ENCODE measurements around the gene KBTBD13. TPM values are rescaled to one million over a fixed set of nuclear protein-coding genes. Genes with fewer than 3 reads are reported as not detected.

The KBTBD13 gene
- total RNA-seq, 1 donor from 2014 or later = not detected

- Mint-ChIP-seq H3K36me3 (no peaks in the 10 kb centered on the region), H3K4me1 (peaks cover 66% of the 10 kb centered on the region), H3K27ac (no peak overlapping the region), H3K4me3 (no peak overlapping the region), H3K9me3 (no peaks in the 10 kb centered on the region), H3K27me3 (ENCODE audit: low read depth) (peaks cover 31% of the 10 kb centered on the region)
- no peak for TF ChIP-seq CTCF (IDR thresholded peaks at IDR 0.05; ENCODE audit: unreplicated experiment)
- no peak for DNase-seq (ENCODE audit: low spot score in 2 of 2, unreplicated experiment in 2 of 2)
These were observed 8.1 kb downstream of the KBTBD13 start for GRCh38 chr15:65084500-65085206.

GRCh38 chr15:65085207-65085753 lies 8.7 kb downstream of the KBTBD13 start:
- TF ChIP-seq CTCF (IDR thresholded peaks at IDR 0.05; ENCODE audit: unreplicated experiment) = no peak
- no peak overlapping the region for H3K4me3 Mint-ChIP-seq
- H3K4me1 Mint-ChIP-seq = peaks cover 66% of the 10 kb centered on the region
- H3K27me3 Mint-ChIP-seq (ENCODE audit: low read depth) = peaks cover 31% of the 10 kb centered on the region
- DNase-seq (ENCODE audit: low spot score in 2 of 2, unreplicated experiment in 2 of 2) = no peak
- H3K9me3 Mint-ChIP-seq = no peaks in the 10 kb centered on the region
- no peak overlapping the region for H3K27ac Mint-ChIP-seq
- H3K36me3 Mint-ChIP-seq = no peaks in the 10 kb centered on the region

GRCh38 chr15:65085990-65086679 lies 9.6 kb downstream of the KBTBD13 start:
- no peak for DNase-seq (ENCODE audit: low spot score in 2 of 2, unreplicated experiment in 2 of 2)
- TF ChIP-seq CTCF (IDR thresholded peaks at IDR 0.05; ENCODE audit: unreplicated experiment) = no peak
- Mint-ChIP-seq H3K36me3 (no peaks in the 10 kb centered on the region), H3K9me3 (no peaks in the 10 kb centered on the region), H3K4me3 (no peak overlapping the region), H3K27ac (no peak overlapping the region), H3K27me3 (ENCODE audit: low read depth) (peaks cover 28% of the 10 kb centered on the region), H3K4me1 (peaks cover 63% of the 10 kb centered on the region)

GRCh38 chr15:65086680-65087111 lies 10.2 kb downstream of the KBTBD13 start:
- H3K27ac Mint-ChIP-seq = no peak overlapping the region
- H3K9me3 Mint-ChIP-seq = no peaks in the 10 kb centered on the region
- no peak for TF ChIP-seq CTCF (IDR thresholded peaks at IDR 0.05; ENCODE audit: unreplicated experiment)
- DNase-seq (ENCODE audit: low spot score in 2 of 2, unreplicated experiment in 2 of 2) = no peak
- no peaks in the 10 kb centered on the region for H3K36me3 Mint-ChIP-seq
- H3K4me1 Mint-ChIP-seq = peaks cover 59% of the 10 kb centered on the region
- H3K4me3 Mint-ChIP-seq = no peak overlapping the region
- H3K27me3 Mint-ChIP-seq (ENCODE audit: low read depth) = peaks cover 27% of the 10 kb centered on the region

GRCh38 chr15:65087411-65087810 lies 10.9 kb downstream of the KBTBD13 start:
- Mint-ChIP-seq H3K27me3 (ENCODE audit: low read depth) (peaks cover 25% of the 10 kb centered on the region), H3K4me3 (no peak overlapping the region), H3K9me3 (no peaks in the 10 kb centered on the region), H3K27ac (no peak overlapping the region), H3K36me3 (no peaks in the 10 kb centered on the region), H3K4me1 (peaks cover 54% of the 10 kb centered on the region)
- no peak for TF ChIP-seq CTCF (IDR thresholded peaks at IDR 0.05; ENCODE audit: unreplicated experiment)
- no peak for DNase-seq (ENCODE audit: low spot score in 2 of 2, unreplicated experiment in 2 of 2)

Measured in mesothelial cell of epicardium (in vitro differentiated cells).